IMR-90 (cell line): ENCODE results near the gene TMX2.

Experiments
- MAZ ChIP-seq: IDR thresholded peaks from 2 replicates; pipeline ENCODE4 v1.6.1; 2012; ENCODE audit warnings: low read depth, mild to moderate bottlenecking, low read length, improper control_type of control experiment, moderate library complexity, borderline replicate concordance
- RAD21 ChIP-seq: IDR thresholded peaks from 2 replicates; pipeline ENCODE4 v1.6.1; 2012; ENCODE audit warnings: low read length, improper control_type of control experiment
- RCOR1 ChIP-seq: IDR thresholded peaks from 2 replicates; pipeline ENCODE4 v1.6.1; 2012; ENCODE audit warnings: mild to moderate bottlenecking, low read length, improper control_type of control experiment; ENCODE audit not compliant: insufficient replicate concordance
- TF ChIP-seq, protein P1 (sequence below): conservative IDR thresholded peaks from 2 replicates; pipeline ENCODE4 v1.5.1; 2012; ENCODE audit warnings: mild to moderate bottlenecking, low read depth, low read length, improper control_type of control experiment
- TF ChIP-seq, protein P2 (sequence below): fragments of 150-350 bp; IDR thresholded peaks from 2 replicates; pipeline ENCODE4 v1.6.1; 2016; ENCODE audit warnings: low read depth, mild to moderate bottlenecking, low read length, moderate library complexity, borderline replicate concordance

DNA sequence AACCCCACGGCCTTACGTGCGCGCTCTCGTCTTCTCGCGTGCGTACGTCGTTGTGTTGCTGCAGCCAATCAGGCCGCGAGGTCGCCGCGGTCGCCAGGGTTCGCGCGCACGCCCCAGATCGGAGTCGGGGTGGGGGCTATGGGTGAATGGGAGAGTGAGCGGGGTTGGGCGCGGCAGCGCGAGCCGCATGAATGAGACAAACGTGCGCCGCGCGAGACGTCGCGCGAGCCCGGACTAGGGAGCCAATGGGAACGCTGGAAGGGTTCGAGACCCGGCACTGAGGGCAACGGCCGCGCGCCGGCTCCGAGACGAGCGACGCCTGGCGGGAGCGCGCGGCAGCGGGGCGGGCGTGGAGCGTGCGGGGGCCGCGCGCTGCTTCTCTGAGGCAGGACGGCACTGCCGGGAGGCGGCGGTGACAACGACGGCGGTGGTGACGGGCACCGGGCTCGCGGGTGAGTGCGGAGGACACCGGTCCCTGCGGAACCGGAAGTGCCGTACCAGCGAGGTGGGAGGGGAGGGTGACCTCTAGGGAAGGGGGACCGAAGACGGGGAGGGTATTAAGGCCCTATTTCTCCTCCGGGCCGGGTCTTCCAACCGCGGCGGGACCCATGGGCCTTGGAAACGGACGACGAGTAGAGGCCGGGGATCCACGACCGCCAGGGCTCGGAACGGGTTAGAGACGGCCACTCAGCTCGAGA lies 44.5 kb upstream of the TMX2 start, which contains the start of gene ZDHHC5:
- TF ChIP-seq RAD21, result peak; percentile 27
- TF ChIP-seq, protein P1, sequence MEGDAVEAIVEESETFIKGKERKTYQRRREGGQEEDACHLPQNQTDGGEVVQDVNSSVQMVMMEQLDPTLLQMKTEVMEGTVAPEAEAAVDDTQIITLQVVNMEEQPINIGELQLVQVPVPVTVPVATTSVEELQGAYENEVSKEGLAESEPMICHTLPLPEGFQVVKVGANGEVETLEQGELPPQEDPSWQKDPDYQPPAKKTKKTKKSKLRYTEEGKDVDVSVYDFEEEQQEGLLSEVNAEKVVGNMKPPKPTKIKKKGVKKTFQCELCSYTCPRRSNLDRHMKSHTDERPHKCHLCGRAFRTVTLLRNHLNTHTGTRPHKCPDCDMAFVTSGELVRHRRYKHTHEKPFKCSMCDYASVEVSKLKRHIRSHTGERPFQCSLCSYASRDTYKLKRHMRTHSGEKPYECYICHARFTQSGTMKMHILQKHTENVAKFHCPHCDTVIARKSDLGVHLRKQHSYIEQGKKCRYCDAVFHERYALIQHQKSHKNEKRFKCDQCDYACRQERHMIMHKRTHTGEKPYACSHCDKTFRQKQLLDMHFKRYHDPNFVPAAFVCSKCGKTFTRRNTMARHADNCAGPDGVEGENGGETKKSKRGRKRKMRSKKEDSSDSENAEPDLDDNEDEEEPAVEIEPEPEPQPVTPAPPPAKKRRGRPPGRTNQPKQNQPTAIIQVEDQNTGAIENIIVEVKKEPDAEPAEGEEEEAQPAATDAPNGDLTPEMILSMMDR, result peak; percentile 57
- peak; percentile 99 for TF ChIP-seq MAZ
- peak; percentile 31 for TF ChIP-seq RCOR1
- TF ChIP-seq, protein P2, sequence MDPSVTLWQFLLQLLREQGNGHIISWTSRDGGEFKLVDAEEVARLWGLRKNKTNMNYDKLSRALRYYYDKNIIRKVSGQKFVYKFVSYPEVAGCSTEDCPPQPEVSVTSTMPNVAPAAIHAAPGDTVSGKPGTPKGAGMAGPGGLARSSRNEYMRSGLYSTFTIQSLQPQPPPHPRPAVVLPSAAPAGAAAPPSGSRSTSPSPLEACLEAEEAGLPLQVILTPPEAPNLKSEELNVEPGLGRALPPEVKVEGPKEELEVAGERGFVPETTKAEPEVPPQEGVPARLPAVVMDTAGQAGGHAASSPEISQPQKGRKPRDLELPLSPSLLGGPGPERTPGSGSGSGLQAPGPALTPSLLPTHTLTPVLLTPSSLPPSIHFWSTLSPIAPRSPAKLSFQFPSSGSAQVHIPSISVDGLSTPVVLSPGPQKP, result no peak
